Endometrium (tissue), 2 donors: ENCODE measurements around the gene ZNF543.
A peak's percentile ranks its signal among the peaks of the same experiment; 100 is the strongest.
"Not testable (repeated sequence)": the region's sequence is repeated elsewhere in the genome, so short reads cannot be mapped to it uniquely, and the experiment has no call there.

Experiments
- FAIRE-seq: peaks from 2 replicates; lab custom pipeline; 2012; peaks lifted over from hg19 to GRCh38; lab: Jason Lieb, UNC
- donor health status: control.
- donor health status: control.

The ZNF543 gene

GRCh38 chr19:57321116-57321515 lies 844 bp downstream of the ZNF543 start:
- FAIRE-seq, result no peak

DNA sequence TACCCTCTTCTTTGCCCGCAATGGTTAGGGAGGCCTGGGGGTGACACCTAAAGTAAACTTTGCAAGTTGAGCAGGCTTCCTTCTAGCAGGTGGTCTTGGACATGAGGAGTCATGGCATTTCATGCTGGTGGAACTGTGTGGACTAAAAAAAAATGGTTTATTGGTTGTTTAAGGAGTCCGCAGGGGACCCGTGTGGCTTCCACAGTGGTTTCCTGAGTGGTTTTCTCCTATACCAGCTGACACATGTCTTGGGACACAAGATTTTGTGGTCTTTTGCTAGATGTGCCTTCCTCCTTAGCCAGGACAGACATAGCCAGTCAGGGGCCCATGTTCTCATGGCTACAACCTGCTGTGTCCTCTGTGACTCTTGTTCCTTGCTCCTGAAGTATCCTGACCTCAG lies 1.5 kb downstream of the ZNF543 start:
- FAIRE-seq, result no peak

DNA sequence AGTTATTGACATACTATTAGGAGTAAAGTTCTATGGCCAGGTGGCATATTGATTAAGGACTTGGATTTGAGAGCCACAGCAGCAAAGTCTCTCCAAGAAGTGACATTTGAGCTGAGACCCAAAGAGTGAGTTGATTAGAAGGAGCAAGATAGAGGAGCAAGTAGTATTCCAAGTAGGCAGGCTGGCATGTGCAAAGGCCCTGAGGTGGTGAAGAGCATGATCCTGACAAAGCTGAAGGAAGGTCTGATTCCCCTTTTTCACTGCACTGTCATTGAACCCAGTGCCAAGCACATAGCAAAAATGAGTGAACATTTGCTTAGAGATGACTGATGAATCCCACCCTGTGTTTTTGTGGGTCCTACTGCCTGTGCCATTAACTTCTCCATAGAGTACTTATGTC lies 4.7 kb downstream of the ZNF543 start:
- FAIRE-seq, result no peak

DNA sequence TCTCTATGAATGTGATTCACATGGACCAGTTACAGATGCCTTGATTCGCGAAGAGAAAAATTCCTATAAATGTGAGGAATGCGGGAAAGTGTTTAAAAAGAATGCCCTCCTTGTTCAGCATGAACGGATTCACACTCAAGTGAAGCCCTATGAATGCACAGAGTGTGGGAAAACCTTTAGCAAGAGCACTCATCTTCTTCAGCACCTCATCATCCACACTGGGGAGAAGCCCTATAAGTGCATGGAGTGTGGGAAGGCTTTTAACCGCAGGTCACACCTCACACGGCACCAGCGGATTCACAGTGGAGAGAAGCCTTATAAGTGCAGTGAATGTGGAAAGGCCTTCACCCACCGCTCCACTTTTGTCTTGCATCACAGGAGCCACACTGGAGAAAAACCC lies 7.7 kb downstream of the ZNF543 start:
- FAIRE-seq, result no peak

- no peak for FAIRE-seq
These were observed 13.9 kb downstream of the ZNF543 start for GRCh38 chr19:57334191-57334590.

DNA sequence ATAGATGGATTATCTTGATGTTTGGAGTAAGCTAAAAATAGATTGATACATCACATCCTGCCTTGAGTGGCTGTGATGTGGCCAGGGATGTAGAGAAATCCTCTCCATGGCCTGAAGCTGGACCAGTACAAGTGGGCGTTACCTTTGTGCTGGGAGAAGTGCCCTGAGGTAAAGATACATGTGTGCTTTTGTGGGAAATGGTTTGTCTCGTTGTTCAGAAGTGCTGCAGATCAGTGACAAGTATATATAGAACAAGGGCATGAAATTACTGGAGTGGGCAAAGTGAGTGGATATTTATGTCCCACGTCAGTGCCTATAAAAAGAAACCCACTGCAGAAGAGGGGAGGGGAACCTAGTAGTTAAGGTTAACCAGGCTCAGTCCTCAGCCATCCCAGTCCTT lies 18.6 kb downstream of the ZNF543 start:
- no peak for FAIRE-seq

DNA sequence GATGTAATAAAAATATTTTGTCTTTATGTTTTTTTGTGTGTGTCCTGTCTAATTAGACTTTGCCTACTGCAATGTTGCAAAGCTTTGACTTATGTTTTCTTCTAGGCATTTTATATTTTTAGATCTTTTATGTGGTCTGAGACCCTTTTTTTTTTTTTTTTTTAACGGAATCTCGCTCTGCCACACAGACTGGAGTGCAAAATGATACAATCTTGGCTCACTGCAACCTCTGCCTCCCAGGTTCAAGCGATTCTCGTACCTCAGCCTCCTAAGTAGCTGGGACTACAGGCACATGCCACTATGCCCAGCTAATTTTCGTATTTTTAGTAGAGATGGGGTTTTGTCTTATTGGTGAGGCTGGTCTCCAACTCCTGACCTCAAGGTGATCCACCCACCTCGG lies 22.3 kb downstream of the ZNF543 start:
- no peak for FAIRE-seq

DNA sequence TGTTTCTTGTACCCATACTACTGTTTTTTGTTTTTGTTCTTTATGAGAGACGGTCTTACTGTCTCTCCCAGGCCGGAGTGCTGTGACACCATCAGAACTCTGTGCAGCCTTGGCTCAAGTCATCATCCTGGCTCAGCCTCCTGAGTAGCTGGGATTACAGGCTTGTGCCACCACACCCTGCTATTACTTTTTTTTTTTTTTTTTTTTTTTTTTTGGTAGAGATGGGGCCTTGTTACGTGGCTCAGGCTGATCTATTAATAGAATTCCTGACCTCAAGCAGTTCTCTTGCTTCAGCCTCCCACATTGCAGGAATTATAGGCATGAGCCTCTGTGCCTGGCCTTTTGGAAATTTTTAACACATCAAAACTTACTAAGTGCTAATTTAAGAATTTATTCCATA lies 27.9 kb downstream of the ZNF543 start:
- no peak for FAIRE-seq

DNA sequence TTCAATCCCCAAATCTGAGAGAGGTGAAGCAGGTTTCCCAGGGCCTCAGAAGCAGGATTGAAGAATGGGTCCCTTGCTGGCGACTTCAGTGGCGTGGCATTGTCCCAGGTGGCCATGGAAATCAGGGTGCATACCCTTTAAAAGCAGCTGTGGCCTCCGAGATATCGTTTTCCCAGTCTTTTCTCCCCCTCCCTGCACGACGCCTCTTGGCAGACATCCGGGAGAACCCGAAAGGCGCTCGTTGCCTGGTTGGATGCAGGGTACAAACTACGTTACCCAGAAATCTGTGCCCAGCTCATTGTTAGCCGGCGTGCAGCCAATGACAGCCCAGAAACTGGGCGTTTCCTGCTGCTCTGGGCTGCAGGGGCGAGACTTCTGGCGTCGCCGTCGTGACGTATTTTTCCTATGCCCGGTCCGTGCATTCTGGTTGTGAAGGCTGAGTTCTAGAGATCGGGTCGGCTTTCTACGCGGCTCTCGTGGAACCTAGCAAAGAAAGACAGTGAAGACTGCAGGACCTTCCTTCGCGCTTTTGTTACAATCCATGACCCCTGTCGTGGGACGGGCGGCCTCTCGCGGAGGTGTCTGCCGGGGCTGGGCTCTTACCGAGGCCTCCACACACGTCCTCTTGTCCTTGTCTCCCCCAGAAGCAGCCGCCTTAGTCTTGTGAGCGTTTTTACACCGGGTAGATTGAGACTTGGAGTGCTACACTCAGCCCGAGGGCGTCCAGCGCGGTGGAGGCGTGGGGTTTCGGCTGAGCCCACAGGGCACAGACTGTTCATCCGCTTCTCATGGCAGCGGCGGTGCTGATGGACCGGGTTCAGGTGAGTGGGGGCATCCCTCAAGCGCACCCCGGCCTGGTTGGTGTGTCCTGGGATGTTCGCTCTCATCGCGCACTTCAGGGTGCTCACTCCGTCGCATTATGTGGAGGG lies 30.9 kb downstream of the ZNF543 start, which contains the start of gene ZNF304:
Gene ZNF304 (plus strand): TSS at position 395 of the 929 bp plus-strand sequence. CDS start 394 bp downstream, at position 789.
- peak; percentile 94 for FAIRE-seq

DNA sequence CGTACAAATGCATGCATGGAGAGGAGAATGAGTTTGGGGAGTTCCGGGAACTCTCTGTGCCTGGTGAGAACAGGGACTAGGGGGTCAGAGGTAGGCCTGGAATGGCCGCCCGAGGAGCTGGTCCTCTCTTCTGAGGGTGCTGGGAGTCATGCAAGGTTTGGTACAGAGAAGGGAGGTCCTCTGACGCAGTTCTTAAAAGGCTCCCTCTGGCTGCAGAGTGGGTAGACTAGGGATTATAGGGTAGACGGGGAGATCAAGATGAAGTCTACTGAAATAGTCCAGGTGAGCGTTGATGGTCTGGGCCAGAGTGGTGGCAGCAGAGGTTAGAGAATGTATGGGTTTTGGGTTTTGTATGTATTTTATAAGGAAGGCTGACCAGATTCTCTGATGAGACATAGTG lies 31.6 kb downstream of the ZNF543 start:
- no peak for FAIRE-seq

- no peak for FAIRE-seq
These were observed 35.6 kb downstream of the ZNF543 start for GRCh38 chr19:57355916-57356315.

- no peak for FAIRE-seq
These were observed 37.1 kb downstream of the ZNF543 start for GRCh38 chr19:57357406-57357805.

GRCh38 chr19:57359300-57359699 lies 39.0 kb downstream of the ZNF543 start:
- no peak for FAIRE-seq

DNA sequence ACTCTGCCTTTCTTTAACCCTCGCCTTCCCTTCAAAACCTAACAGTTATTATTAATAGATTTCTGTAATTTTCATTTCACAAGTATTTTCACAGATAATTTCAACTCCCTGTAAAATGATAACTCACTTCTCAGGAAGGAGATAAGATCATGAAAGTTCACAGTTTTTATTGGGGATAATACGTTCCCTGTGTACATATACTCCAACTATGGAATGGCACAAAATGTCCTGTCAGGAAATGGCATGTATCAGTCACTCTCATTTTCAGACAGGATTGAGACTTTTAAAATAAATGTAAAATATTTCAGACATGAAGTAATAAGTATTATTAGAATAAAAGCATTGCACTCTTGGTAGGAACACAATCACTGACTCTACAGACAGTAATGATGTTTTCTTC lies 42.1 kb downstream of the ZNF543 start:
- FAIRE-seq, result no peak

GRCh38 chr19:57362997-57363687 lies 42.9 kb downstream of the ZNF543 start, which contains the start of the genes TRAPPC2B and ZNF547:
Gene TRAPPC2B, plus strand, starts transcription at chr19:57363551. Its CDS starts 1,283 bp downstream, at chr19:57364834.
Gene ZNF547, plus strand, starts transcription at chr19:57363551. Its CDS starts 5,005 bp downstream, at chr19:57368556.
- FAIRE-seq, result peak; percentile 100

- no peak for FAIRE-seq
These were observed 43.5 kb downstream of the ZNF543 start for GRCh38 chr19:57363688-57364181.

DNA sequence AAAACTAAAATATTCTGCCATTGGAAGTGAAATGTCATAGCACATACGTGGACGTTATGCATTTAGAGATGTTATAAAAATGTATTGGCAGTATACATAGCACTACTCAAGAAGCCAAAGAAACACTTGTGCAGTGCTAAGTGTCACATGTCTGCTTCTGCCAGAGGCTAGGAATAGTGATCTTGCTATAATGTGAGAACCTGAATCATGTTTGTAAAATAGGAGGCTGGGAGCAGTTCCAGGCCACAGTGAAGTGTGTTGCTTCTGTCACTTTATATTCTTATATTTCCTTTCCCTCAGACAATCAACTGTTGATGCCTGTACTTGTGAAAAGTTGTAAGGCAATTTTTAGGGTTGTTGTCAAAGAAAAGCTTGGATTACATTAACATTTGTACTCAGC lies 46.5 kb downstream of the ZNF543 start:
- FAIRE-seq, result no peak

DNA sequence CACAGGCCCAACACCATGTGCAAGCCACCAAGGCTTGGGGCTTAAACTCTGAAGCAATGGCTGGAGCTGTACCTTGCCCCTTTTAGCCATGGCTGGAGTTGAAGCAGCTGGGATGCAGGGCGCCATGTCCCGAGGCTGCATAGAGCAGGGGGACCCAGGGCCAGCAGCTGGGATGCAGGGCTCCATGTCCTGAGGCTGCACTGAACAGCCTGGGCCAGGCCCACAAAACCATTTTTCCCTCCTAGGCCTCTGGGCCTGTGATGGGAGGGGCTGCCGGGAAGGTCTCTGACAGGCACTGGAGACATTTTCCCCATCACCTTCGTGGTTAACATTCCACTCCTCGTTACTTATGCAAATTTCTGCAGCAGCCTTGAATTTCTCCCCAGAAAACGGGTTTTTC lies 53.9 kb downstream of the ZNF543 start:
- FAIRE-seq, result no peak

DNA sequence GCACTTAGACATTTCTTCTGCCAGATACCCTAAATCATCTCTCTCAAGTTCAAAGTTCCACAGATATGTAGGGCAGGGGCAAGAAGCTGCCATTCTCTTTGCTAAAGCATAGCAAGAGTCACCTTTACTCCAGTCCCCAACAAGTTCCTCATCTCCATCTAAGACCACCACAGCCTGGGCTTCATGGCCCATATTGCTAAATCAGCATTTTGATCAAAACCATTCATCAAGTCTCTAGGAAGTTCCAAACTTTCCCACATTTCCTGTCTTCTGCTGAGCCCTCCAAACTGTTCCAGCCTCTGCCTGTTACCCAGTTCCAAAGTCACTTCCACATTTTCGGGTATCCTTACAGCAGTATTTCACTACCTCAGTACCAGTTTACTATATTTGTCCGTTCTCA lies 54.4 kb downstream of the ZNF543 start:
- not testable (repeated sequence) for FAIRE-seq

- no peak for FAIRE-seq
These were observed 55.9 kb downstream of the ZNF543 start for GRCh38 chr19:57376151-57376550.

DNA sequence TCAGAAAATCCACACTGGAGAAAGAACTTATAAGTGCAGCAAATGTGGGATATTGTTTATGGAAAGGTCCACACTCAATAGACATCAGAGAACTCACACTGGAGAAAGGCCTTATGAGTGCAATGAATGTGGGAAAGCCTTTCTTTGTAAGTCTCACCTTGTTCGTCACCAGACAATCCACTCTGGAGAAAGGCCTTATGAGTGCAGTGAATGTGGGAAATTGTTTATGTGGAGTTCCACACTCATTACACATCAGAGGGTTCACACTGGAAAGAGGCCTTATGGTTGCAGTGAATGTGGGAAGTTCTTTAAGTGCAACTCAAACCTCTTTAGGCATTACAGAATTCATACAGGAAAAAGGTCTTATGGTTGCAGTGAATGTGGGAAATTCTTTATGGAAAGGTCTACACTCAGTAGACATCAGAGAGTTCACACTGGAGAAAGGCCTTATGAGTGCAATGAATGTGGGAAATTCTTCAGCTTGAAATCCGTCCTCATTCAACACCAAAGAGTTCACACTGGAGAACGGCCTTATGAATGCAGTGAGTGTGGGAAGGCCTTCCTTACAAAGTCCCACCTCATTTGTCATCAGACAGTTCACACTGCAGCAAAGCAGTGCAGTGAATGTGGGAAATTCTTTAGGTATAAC lies 57.4 kb downstream of the ZNF543 start:
- no peak for FAIRE-seq
